Measurements from ENCODE around the gene RPL41. TPM values are rescaled to one million over a fixed set of nuclear protein-coding genes. Genes with fewer than 3 reads are reported as not detected.

The RPL41 gene
- total RNA-seq, 2 experiments from 2014 or later, result 5,971 to 6,299 TPM

DNA sequence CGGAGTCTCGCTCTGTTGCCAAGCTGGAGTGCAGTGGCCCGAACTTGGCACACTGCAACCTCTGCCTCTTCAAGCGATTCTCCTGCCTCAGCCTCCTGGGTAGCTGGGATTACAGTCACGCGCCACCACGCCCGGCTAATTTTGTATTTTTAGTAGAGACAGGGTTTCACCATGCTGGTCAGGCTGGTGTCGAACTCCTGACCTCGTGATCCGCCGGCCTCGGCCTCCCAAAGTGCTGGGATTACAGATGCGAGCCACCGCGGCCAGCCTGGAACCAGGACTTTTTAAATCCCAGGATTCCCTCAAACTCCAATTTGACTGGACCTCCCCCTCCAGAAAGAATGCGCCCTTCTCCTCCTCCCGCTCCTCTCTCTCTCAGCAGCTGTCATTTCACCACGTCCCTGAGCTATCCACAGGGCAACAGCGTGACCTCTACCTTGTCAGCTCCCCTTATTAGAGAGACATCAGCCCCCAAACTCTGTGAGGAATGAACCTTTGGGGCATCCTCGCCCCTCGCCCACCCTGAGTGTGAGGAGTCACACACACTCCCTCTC, 13.6 kb downstream of the RPL41 start:
- intact Hi-C loops (cut with micrococcal nuclease), result loop anchor here (2.0 kb wide), 1 partner anchor 25 kb away; the partner anchor contains the start of gene PA2G4
- H3K4me1 Mint-ChIP-seq (ENCODE audit: low read depth), result peaks cover 58% of the 10 kb centered on the region

DNA sequence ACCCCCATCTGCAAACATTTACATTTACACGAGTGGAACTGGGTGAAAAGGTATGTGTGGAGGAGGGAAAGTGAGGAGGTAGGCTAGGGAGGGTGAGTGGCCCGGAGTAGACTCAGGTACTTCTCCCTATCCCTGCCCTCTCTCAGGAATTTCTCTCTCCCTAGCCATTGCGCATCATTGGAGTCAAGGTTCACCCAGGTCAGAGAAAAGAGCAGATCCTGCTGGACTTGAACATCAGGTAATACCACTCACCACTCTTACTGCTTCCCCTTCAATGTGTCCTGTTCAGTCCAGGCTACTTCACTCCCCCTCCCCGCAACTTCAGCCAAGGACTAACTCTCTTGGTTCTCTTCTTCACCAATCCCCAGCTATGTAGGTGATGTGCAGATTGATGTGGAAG, 14.4 kb downstream of the RPL41 start:
- CTCF ChIA-PET, result interaction anchor here (0.9 kb wide), 1 partner anchor 23 kb away, joined by 3 read pairs; no protein-coding TSS in a partner anchor
- no peak overlapping the region for H3K27ac Mint-ChIP-seq
- H3K36me3 Mint-ChIP-seq (ENCODE audit: low read depth), result peaks cover 40% of the 10 kb centered on the region

More for the DNA sequence above, 13.6 kb downstream of the RPL41 start:
- Mint-ChIP-seq H3K27me3 (ENCODE audit: low read depth) (no peaks in the 10 kb centered on the region), H3K27ac (peak overlapping the region; percentile 55), H3K4me3 (peak overlapping the region; percentile 91), H3K36me3 (ENCODE audit: low read depth) (peaks cover 37% of the 10 kb centered on the region), H3K9me3 (no peaks in the 10 kb centered on the region)
- CTCF ChIA-PET, result interaction anchor here (0.7 to 3.1 kb wide), 5 partner anchors 10 to 59 kb away, joined by 3 to 28 read pairs (median 3); partner anchors contain the start of genes MYL6B and SMARCC2
- DNase-seq, result no peak

DNA sequence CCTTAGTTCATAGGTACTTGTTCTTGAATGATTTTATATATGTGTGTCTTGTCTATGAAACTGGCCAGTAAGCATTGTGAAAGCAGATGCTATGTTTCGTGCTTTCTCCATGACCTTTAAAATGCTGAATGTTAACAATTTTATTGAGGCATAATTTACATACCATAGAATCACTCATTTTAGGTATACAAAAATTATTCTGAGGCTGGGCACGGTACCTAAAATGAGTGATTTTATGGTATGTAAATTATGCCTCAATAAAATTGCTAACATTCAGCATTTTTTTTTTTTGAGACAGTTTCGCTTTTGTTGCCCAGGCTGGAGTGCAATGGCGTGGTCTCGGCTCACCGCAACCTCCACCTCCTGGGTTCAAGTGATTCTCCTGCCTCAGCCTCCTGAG, 18.5 kb downstream of the RPL41 start:
- Mint-ChIP-seq H3K4me1 (ENCODE audit: low read depth) (peaks cover 66% of the 10 kb centered on the region), H3K9me3 (no peaks in the 10 kb centered on the region), H3K27me3 (ENCODE audit: low read depth) (no peaks in the 10 kb centered on the region), H3K27ac (no peak overlapping the region), H3K36me3 (ENCODE audit: low read depth) (peaks cover 70% of the 10 kb centered on the region), H3K4me3 (no peak overlapping the region)
- DNase-seq, result no peak
- CTCF ChIA-PET, result no interaction called here
- intact Hi-C loops (cut with micrococcal nuclease), result no loop called here

More for the DNA sequence above, 14.4 kb downstream of the RPL41 start:
- Mint-ChIP-seq H3K9me3 (no peaks in the 10 kb centered on the region), H3K4me3 (peak overlapping the region; percentile 91), H3K4me1 (ENCODE audit: low read depth) (peaks cover 59% of the 10 kb centered on the region), H3K27me3 (ENCODE audit: low read depth) (no peaks in the 10 kb centered on the region)
- no peak for DNase-seq
- intact Hi-C loops (cut with micrococcal nuclease), result no loop called here

DNA sequence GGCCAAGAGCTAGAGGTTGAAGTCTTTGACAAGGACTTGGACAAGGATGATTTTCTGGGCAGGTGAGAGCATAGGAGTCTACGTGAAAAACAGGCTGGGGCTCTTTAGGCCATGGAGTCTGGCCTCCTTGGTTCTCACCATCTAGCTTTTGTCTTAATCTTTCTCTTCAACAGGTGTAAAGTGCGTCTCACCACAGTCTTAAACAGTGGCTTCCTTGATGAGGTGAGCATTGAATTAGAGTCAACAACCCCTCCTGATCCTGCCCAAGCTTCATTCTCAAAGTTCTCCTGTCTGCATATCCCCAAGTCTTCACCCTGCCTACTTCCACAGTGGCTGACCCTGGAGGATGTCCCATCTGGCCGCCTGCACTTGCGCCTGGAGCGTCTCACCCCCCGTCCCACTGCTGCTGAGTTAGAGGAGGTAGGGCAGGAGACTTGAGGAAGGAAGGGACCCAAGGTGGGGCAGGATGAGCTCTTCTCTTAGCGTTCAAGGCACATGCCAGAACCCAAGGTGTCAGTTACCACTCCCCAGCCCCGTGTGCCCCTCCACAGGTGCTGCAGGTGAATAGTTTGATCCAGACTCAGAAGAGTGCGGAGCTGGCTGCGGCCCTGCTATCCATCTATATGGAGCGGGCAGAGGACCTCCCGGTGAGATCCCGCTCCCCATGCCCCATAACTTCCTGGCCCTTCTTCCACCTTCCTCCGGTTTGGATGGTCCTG, 21.6 kb downstream of the RPL41 start:
- peaks cover 57% of the 10 kb centered on the region for H3K4me1 Mint-ChIP-seq (ENCODE audit: low read depth)
- intact Hi-C loops (cut with micrococcal nuclease), result no loop called here

DNA sequence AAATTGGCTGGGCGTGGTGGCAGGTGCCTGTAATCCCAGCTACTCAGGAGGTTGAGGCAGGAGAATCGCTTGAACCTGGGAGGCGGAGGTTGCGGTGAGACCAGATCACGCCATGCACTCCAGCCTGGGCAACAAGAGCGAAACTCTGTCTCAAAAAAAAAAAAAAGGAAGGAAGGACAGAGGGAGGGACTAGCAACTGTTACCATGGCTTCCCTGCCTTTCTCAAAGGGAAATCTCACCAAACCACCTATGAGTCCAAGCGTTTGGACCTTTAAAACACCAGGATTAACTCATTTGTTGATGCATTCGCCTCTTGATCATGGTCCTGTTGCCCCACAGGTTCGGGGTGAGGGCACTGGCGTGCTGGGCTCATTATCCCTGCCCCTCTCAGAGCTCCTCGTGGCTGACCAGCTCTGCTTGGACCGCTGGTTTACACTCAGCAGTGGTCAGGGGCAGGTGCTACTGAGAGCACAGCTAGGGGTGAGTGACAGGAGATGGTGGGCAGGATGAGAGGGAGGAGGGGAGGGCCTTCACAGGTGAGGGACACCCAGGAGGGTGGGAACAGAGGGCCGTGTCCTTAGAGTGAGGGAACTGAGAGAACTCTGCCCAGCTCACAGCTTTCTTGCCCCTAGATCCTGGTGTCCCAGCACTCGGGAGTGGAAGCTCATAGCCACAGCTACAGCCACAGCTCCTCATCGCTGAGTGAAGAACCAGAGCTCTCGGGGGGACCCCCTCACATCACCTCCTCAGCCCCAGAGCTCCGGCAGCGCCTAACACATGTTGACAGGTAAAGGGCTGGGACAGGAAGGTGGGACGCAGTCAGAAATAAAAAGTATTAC, 25.7 kb downstream of the RPL41 start:
- no peak for DNase-seq
- no peak overlapping the region for H3K4me3 Mint-ChIP-seq
- H3K4me1 Mint-ChIP-seq (ENCODE audit: low read depth), result peaks cover 42% of the 10 kb centered on the region
- H3K27ac Mint-ChIP-seq, result peak overlapping the region; percentile 72
- H3K9me3 Mint-ChIP-seq, result no peaks in the 10 kb centered on the region
- H3K27me3 Mint-ChIP-seq (ENCODE audit: low read depth), result no peaks in the 10 kb centered on the region
- CTCF ChIA-PET, result interaction anchor here (0.5 to 1.8 kb wide), 3 partner anchors 15 to 203 kb away, joined by 3 to 8 read pairs (median 3); partner anchors contain the start of gene SMARCC2
- H3K36me3 Mint-ChIP-seq (ENCODE audit: low read depth), result peaks cover 57% of the 10 kb centered on the region
- intact Hi-C loops (cut with micrococcal nuclease), result no loop called here

More for the DNA sequence above, 21.6 kb downstream of the RPL41 start:
- CTCF ChIA-PET, result interaction anchor here (1.4 kb wide), 1 partner anchor 11 kb away, joined by 4 read pairs; no protein-coding TSS in a partner anchor
- H3K27ac Mint-ChIP-seq, result peak overlapping the region; percentile 20
- peaks cover 66% of the 10 kb centered on the region for H3K36me3 Mint-ChIP-seq (ENCODE audit: low read depth)
- no peak overlapping the region for H3K4me3 Mint-ChIP-seq
- no peaks in the 10 kb centered on the region for H3K27me3 Mint-ChIP-seq (ENCODE audit: low read depth)
- H3K9me3 Mint-ChIP-seq, result no peaks in the 10 kb centered on the region
- no peak for DNase-seq

DNA sequence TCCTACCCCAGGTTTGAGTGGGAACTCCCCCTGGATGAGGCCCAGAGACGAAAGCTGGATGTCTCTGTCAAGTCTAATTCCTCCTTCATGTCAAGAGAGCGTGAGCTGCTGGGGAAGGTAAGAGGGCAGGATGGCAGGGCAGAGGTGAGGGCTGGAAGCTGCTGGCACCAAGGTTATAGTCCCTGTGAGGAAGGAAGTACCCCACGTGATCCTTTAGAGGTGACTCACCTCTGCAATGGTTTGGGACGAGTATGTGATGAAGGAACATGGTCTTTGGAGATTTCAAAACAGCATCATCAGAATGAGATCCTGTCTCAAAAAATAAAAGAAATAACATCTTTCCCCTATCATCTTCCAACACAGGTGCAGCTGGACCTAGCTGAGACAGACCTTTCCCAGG, 26.8 kb downstream of the RPL41 start:
- Mint-ChIP-seq H3K27me3 (ENCODE audit: low read depth) (no peaks in the 10 kb centered on the region), H3K36me3 (ENCODE audit: low read depth) (peaks cover 49% of the 10 kb centered on the region), H3K27ac (peak overlapping the region; percentile 72), H3K9me3 (no peaks in the 10 kb centered on the region), H3K4me3 (no peak overlapping the region), H3K4me1 (ENCODE audit: low read depth) (peaks cover 32% of the 10 kb centered on the region)
- DNase-seq, result no peak
- intact Hi-C loops (cut with micrococcal nuclease), result no loop called here
- CTCF ChIA-PET, result interaction anchor here (0.5 to 1.8 kb wide), 3 partner anchors 32 to 204 kb away, joined by 3 to 8 read pairs (median 5); partner anchors contain the start of gene SMARCC2

DNA sequence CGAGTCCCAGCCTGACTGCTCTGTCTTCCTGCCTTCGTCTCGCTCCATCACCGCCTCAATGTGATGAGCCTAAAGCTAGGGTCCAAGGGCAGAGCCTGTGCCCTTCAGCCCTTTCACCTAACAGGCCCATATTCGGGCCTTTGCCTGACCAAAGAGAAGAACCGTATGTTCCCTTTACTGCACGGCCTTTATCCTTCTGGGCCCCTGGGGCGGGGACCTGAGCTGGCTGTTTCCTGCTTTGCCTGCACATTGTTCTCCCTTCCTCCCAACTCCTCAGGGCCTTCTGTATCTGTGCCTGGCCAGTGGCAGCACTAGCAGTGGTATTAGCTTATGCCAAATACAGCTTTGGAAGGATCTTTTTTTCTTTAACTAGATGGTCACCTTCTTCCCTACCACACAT, 27.4 kb downstream of the RPL41 start:
- intact Hi-C loops (cut with micrococcal nuclease), result no loop called here
- H3K9me3 Mint-ChIP-seq, result no peaks in the 10 kb centered on the region
- CTCF ChIA-PET, result interaction anchor here (1.4 kb wide), 1 partner anchor 46 kb away, joined by 3 read pairs; the partner anchor contains the start of gene SMARCC2
- H3K4me1 Mint-ChIP-seq (ENCODE audit: low read depth), result peaks cover 25% of the 10 kb centered on the region
- H3K27me3 Mint-ChIP-seq (ENCODE audit: low read depth), result no peaks in the 10 kb centered on the region
- peak overlapping the region; percentile 72 for H3K27ac Mint-ChIP-seq
- DNase-seq, result no peak
- H3K36me3 Mint-ChIP-seq (ENCODE audit: low read depth), result peaks cover 42% of the 10 kb centered on the region
- no peak overlapping the region for H3K4me3 Mint-ChIP-seq

DNA sequence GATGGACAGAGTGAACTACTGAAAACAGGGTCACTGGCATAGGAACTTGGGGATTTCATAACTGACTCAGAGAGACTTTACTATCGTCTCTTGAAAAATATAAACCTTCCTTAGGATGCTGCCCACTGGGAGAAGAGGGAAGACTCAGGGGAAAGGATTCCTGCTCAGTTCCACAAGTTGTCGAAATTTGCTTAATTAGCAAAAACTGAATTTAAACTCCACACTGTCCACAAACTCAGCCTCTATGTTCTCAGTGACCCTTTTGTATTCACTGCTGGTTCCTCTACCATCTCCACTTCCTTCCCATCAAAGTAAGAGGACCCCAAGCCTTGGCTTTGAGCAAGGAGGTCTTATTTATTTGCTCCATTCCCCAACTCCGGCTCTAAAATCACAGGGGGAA, 28.8 kb downstream of the RPL41 start:
- peaks cover 22% of the 10 kb centered on the region for H3K4me1 Mint-ChIP-seq (ENCODE audit: low read depth)
- CTCF ChIA-PET, result interaction anchor here (1.4 kb wide), 1 partner anchor 44 kb away, joined by 3 read pairs; the partner anchor contains the start of gene SMARCC2
- no peak overlapping the region for H3K27ac Mint-ChIP-seq
- DNase-seq, result no peak
- H3K36me3 Mint-ChIP-seq (ENCODE audit: low read depth), result peaks cover 32% of the 10 kb centered on the region
- intact Hi-C loops (cut with micrococcal nuclease), result no loop called here
- no peaks in the 10 kb centered on the region for H3K9me3 Mint-ChIP-seq
- H3K27me3 Mint-ChIP-seq (ENCODE audit: low read depth), result no peaks in the 10 kb centered on the region
- no peak overlapping the region for H3K4me3 Mint-ChIP-seq

DNA sequence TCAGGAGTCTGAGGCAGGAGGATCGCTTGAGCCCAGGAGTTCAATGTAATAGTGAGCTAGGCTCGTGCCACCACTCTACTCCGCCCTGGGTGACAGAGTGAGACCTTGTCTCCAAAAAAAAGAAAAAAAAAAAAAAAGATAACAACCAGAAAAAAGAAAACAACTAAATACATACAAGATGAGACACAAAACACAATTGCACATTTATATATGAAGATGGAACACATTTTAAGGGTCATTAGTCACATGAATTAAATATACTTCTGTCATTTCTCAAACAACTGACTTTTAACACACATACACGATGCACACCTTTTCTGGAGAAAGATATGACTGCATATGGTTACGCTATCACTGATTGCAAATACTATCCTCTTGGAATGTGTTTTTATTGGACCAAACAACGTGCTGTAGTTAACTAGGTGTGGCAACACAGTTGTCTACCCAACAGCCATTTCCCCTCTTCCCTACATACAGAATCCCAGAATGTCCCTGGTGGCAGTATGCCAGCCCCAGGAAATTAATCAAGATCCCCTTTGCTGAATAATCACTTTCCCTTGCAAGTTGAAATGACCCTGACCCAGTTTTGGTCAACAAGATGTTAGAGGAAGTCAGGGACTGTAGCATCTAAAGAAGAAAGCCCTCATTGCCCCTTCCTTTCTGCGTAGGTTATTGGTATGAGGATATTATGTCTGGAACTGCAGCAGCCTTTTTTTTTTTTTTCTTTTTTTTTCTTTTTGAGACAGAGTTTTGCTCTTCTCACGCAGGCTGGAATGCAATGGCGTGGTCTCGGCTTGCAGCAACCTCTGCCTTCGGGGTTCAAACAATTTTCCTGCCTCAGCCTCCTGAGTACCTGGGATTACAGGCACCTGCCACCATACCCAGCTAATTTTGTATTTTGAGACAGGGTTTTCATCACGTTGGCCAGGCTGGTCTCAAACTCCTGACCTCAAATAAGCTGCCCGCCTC, 30.3 kb downstream of the RPL41 start:
- DNase-seq, result no peak
- no peak overlapping the region for H3K27ac Mint-ChIP-seq
- CTCF ChIA-PET, result no interaction called here
- no peak overlapping the region for H3K4me3 Mint-ChIP-seq
- no peaks in the 10 kb centered on the region for H3K27me3 Mint-ChIP-seq (ENCODE audit: low read depth)
- H3K4me1 Mint-ChIP-seq (ENCODE audit: low read depth), result peaks cover 31% of the 10 kb centered on the region
- H3K9me3 Mint-ChIP-seq, result no peaks in the 10 kb centered on the region
- intact Hi-C loops (cut with micrococcal nuclease), result no loop called here
- H3K36me3 Mint-ChIP-seq (ENCODE audit: low read depth), result peaks cover 24% of the 10 kb centered on the region

DNA sequence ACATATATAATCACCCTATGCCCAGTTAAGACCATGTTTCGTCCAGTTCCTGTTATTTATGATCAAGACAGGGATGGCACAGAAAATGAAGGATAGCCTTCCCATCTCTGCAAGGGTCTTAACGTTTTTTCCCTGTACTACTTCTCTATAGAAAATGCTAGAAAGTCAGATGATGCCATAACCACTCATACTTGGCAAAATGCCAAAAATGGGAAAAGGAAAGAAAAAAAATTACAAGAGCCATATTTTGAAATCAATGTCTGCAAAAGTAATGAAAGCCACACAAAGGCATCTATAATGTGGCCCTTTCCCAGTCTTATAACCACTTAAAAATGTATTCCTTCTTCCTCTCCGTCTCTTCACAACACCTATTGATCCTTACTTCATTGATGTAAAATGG, 34.1 kb downstream of the RPL41 start:
- no peaks in the 10 kb centered on the region for H3K9me3 Mint-ChIP-seq
- peaks cover 32% of the 10 kb centered on the region for H3K4me1 Mint-ChIP-seq (ENCODE audit: low read depth)
- H3K27me3 Mint-ChIP-seq (ENCODE audit: low read depth), result no peaks in the 10 kb centered on the region
- peak overlapping the region; percentile 98 for H3K27ac Mint-ChIP-seq
- H3K36me3 Mint-ChIP-seq (ENCODE audit: low read depth), result peaks cover 7% of the 10 kb centered on the region
- no peak for DNase-seq
- CTCF ChIA-PET, result interaction anchor here (0.6 to 1.3 kb wide), 5 partner anchors 13 to 413 kb away, joined by 3 to 7 read pairs (median 4); partner anchors contain the start of gene ESYT1
- peak overlapping the region; percentile 84 for H3K4me3 Mint-ChIP-seq
- intact Hi-C loops (cut with micrococcal nuclease), result no loop called here

DNA sequence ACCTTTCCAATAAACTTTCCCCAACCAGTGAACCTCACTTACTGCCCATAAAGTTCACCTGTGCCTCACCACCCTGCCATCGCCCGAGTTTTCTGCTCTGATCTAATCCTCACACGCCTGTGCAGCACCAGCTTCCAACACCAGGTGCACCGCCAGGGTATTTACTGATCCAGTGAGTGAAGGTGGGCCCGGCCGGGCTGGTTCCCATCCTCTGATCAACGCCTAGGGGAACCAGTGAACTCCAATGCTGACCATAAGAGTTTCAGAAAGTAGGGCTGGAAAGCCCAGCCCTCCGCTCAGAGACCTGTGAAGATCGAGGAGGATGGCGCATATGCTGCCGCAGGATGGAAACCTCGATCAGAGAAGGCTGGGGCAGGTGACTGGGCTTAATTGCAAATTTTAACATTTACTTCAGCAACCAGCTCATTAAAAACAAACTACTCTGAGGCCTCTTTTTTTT, 35.3 kb downstream of the RPL41 start:
- Mint-ChIP-seq H3K4me3 (peak overlapping the region; percentile 84), H3K27ac (peak overlapping the region; percentile 98), H3K9me3 (no peaks in the 10 kb centered on the region), H3K4me1 (ENCODE audit: low read depth) (peaks cover 32% of the 10 kb centered on the region), H3K27me3 (ENCODE audit: low read depth) (no peaks in the 10 kb centered on the region), H3K36me3 (ENCODE audit: low read depth) (peaks cover 9% of the 10 kb centered on the region)
- CTCF ChIA-PET, result interaction anchor here (0.9 to 1.3 kb wide), 6 partner anchors 9 to 33 kb away, joined by 3 to 10 read pairs (median 4); partner anchors contain the start of gene ZC3H10
- intact Hi-C loops (cut with micrococcal nuclease), result loop anchor here (1.0 to 2.0 kb wide), 6 partner anchors 9 to 178 kb away; partner anchors contain the start of genes NABP2, PA2G4 and ZC3H10
- DNase-seq, result peak; percentile 84
